Stimulated activated CD8-positive, alpha-beta memory T cell treated with anti-CD3 and anti-CD28 coated beads, Interleukin-4, amount 100 ng/mL, for 4 hours (primary cell): ENCODE measurements around the gene PCNX2.
"Not testable (repeated sequence)": the region's sequence is repeated elsewhere in the genome, so short reads cannot be mapped to it uniquely, and the experiment has no call there.

Source experiments
- DNase-seq, 2 donors: peaks; one replicate each; pipeline ENCODE4 v3.0.0-alpha.2; 2020; ENCODE audit warnings: low read depth in 2 of 2, low spot score in 1 of 2

PCNX2 gene

DNA sequence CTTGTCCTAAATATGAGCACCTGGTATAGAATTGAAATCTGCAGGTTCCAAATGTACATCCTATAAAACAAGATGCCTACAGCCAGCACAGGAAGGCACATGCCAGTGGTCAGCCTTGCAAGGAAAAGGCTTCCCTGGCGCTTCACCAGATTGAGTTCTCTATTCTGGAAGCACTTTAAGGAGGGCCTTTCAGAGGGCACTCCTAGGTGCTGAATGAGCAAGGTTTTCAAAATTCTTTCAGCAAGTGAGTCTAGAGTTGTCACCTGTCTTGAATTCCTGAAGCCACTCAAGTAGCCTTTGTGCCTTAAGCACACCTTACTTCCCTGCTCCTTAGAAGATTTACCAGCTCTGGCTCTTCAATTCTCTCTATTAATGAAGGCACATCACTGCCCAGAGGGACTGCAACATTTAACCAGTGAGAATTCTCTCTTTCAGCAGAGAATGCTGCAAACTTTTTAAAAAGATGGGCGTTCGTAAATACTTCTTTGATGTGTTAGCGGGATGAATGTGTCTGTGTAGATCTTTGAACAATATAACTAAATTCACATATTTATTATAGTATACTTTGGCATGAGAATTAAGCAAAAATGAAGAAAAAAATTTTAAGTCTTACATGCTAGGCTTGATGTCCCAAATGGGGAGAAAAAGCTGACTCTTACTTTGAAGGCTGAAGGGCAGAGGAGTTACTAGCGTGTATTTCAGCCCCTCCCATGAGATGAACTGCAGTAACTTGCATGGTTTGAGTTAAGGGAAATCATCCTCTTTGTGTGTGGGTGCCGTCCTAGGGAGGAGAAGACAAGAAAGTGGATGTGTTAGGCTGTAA is 183.1 kb downstream of the PCNX2 start:
- no peak for DNase-seq

GRCh38 chr1:233111731-233112130 is 183.8 kb downstream of the PCNX2 start:
- DNase-seq = no peak

- no peak for DNase-seq
Measured at GRCh38 chr1:233109096-233109495, 186.4 kb downstream of the PCNX2 start.

DNA sequence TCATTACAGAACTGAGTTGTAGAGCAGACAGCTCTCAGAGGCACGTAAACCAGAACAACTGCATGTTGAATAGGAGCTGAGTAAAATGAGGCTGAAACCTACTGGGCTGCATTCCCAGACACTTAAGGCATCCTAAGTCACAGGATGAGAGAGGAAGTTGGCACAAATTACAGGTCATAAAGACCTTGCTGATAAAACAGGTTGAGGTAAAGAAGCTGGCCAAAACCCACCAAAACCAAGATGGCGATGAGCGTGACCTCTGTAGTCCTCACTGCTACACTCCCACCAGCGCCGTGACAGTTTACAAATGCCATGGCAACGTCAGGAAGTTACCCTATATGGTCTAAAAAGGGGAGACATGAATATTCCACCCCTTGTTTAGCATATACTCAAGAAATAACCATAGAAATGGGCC is 187.8 kb downstream of the PCNX2 start:
- DNase-seq = not testable (repeated sequence)

GRCh38 chr1:233107130-233107660 is 188.3 kb downstream of the PCNX2 start:
- no peak for DNase-seq

DNA sequence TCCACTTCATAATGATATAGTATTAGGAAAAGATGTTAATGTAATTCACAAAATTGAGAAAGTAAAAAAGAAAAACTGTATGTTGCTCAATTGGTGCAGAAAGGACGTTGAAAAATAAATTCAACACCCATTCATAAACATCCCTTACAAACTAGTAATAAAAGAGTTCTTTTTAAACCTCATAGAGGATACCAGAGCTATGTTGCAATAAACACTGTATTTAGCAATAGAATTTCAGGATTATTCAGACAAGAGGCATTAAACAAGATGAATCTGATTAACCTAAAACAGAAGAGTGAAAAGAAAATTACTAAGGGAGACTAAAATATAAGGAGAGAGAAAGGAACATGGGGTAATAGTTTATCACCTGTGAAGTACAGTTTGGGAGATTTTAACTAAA is 190.3 kb downstream of the PCNX2 start:
- no peak for DNase-seq

GRCh38 chr1:233102341-233102740 is 193.2 kb downstream of the PCNX2 start:
- no peak for DNase-seq

DNA sequence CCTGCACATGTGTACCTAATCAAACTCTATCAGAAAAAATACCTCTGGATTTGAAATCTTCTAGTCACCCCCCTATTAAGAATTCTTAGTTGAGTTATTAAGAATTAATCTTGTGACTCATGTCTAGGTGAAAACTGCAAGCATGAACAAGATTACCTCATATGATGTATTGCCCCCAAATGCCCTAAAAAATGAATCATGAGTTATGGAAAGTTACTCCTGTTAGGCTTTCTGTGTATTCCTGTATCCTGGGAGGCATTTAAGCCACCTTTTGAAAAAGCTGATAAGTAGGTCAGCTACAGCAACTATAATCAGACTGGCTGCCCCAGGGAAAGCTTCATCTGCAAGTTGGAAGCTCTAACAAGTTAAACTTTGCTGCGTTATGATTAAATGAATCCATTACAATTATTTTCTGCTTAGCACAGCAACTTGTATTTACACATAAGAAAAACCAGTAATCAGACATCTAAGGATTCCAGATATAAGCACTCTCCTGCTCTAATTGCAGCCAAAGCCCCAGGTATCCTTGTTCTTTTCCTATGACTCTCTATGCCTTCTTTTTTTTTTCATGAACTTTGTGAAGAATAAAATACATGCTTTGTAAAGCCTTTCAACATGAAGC is 197.5 kb downstream of the PCNX2 start:
- no peak for DNase-seq

GRCh38 chr1:233097546-233097945 is 198.0 kb downstream of the PCNX2 start:
- DNase-seq = no peak

GRCh38 chr1:233094691-233095090 is 200.8 kb downstream of the PCNX2 start:
- DNase-seq = no peak

GRCh38 chr1:233094269-233094668 is 201.3 kb downstream of the PCNX2 start:
- DNase-seq = no peak

GRCh38 chr1:233090746-233091494 is 204.6 kb downstream of the PCNX2 start:
- no peak for DNase-seq

DNA sequence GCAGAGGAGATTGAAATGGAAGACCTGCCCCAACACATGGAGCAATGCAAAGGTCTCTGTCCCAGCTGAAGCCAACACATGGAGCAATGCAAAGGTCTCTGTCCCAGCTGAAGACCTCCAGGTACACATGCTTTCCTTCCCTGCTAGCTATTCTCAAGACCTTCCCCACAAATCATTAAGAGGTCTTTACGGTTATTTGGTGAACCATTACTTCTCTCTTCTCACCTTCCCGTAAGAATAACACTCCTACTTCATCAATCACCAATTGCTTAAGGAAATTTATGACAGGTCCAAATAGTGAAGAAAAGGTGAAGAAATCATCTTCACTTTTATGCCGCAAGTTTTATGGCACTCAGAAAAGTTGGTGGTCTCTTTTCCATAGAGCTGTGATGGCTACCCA is 206.3 kb downstream of the PCNX2 start:
- DNase-seq = no peak

DNA sequence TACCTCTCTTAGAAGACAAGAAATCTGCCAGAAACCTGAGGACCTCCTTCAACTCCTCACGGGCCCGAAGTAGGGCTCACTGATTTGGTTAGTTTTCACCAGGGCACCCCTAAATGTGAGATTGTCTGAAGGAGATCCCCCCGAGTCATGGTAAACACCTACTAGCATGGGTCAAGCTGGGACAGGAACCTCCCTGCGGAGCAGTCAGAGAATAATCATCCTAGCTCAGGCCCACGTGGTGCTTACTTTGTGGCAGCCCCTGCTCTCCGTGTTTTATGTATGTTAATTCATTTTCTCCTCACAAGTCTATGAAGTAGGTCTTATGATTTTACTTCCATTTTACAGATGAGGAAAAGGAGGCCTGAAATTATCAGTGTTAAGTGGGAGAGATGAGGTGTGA is 206.9 kb downstream of the PCNX2 start:
- no peak for DNase-seq

- no peak for DNase-seq
Measured at GRCh38 chr1:233086961-233087881, 208.3 kb downstream of the PCNX2 start.

DNA sequence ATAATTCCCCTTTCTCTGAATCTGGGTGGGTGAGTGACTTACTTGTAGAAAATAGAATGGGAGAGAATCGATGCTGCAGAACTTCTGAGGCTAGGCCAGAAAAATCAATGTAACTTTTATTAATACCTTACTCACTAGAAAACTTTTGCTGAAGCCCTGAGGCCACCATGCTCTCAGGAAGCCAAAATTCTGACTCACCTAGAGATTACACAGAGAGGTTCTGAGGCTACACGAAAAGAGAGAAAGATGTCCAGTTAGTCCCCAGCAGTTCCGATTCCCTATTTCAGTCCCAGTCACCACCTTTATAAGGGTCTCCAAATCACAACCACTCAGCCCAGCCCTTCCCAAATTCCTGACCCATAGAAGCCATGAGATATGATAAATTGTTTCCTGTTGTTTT is 210.0 kb downstream of the PCNX2 start:
- no peak for DNase-seq

- DNase-seq = no peak
Measured at GRCh38 chr1:233082778-233083550, 212.6 kb downstream of the PCNX2 start.

DNA sequence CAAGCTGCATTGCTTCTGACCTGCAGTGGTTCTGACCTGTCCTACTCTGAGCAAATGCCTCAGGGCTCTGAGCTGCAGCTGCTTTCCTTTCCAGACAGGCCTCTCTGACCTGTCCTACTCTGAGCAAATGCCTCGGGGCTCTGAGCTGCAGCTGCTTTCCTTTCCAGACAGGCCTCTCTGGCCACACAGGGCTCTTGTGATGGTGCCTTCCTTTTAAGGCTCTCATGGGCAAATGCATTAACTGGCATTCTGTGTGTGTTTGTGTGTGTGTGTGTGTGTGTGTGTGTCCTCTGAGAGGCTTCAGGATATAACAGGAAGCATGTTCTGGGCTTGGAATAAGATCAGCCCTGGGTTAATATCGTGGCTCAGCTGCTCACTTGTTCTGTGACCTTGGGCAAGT is 213.8 kb downstream of the PCNX2 start:
- no peak for DNase-seq

DNA sequence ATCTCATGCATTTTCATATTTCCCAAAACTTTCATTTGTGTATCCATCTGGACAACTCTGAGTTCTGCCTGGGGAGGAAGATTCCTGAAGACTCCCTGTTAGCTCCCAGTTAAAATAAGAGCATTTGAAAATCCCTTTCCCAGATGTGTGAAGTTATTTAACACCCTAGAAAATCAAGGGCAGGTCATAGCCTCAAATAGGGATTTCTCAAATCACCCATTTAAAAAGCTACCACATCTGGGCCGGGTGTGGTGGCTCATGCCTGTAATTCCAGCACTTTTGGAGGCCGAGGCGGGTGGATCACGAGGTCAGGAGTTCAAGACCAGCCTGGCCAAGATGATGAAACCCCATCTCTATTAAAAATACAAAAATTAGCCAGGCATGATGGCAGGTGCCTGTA is 214.7 kb downstream of the PCNX2 start:
- not testable (repeated sequence) for DNase-seq

GRCh38 chr1:233080286-233080685 is 215.2 kb downstream of the PCNX2 start:
- no peak for DNase-seq
